GM12872 (cell line): ENCODE data around the gene DDX20.

Experiments used
- CTCF ChIP-seq: IDR thresholded peaks from 3 replicates; pipeline ENCODE4 v1.5.1; 2011; ENCODE audit warnings: low read depth, mild to moderate bottlenecking, low read length, moderate library complexity; ENCODE audit not compliant: insufficient read depth

DDX20 gene

GRCh38 chr1:111746614-111746999 lies 9.1 kb upstream of the DDX20 start:
- no peak for TF ChIP-seq CTCF

GRCh38 chr1:111747282-111747734 lies 8.4 kb upstream of the DDX20 start:
- TF ChIP-seq CTCF: peak; percentile 94

GRCh38 chr1:111747947-111748346 lies 7.8 kb upstream of the DDX20 start:
- TF ChIP-seq CTCF: no peak

DNA sequence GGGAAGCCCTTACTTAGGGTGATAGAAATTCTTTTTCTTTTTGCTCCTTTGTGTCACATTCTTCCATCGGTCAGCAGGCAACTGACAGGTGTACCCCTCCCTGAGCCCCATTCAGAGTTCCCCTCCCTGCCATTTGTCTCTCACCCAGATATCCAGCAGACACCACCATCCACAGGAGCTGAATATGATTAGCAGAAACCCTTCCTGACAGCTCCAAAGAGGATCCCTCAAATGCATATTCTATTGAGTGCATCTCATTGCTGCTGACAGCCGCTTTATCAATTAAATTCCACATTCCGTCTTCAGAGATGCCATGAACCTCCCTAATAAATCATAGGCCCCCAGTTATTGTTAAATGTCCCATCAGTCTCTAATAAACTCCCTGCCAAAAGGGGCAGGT lies 6.1 kb upstream of the DDX20 start:
- TF ChIP-seq CTCF: no peak

DNA sequence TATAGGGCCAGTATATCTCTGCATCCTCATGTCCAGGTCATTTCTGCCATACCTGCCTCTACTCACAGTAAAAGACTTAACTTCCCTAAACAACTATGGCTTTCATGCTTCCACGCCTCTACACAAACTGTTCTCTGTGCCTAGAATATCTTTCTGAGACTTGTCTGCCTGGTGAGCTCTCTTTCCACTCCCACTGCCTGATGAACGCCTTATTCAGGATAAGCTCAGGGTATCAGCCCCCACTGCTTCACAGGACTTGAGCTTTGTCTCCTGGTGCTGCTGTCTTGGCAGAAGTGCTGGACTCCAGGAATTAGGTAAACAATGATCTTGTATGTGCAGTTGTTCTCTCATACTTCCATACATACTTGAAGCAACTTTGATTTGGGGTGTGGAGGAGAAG lies 4.8 kb upstream of the DDX20 start:
- no peak for TF ChIP-seq CTCF

DNA sequence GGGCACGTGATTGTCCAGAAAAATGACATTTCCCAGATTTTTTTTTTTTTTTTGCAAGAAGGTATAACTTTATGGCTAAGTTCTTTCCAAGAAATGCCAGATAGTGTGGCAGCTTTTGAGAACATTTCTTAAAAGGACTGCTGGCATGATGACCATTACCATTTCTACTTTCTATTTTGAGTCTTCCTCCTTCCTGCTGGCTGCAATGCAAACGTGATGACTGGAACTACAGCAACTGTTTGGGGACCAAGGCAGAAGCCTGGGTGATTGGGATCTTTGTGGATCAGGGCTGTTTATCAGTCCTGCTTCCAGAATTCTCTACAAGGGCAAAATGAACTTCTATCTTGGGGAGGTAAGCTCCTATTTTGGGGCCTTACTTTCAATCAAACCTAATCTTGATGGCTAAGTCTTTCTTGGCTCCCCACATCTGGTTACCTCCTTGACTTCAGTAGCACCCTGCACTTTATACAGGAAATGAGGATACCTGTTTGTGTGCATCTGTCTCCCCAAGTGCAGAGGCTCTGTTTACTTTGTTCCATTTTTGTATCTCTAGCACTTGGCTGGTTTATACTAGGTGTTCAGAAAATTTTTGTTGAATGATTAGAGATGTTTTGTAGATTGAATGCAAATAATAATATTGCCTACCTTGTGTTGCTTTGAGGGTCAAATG lies 3.7 kb upstream of the DDX20 start:
- no peak for TF ChIP-seq CTCF

DNA sequence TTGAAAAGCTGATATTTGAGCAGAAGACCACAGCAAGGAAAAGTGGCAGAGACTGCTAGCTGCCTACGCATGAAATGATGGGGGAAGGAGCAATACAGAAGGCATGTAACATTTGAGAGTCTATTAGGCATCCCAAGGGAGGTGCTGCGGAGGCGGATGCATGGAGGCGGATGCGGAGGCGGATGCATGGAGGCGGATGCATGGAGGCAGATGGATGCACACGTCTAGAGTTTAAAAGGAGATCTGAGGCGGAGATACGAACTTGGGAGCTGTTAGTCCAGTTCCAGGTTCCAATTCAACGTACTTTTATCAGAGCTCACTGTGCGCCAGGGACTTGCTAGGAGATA lies 744 bp upstream of the DDX20 start:
- no peak for TF ChIP-seq CTCF
